DND-41 (cell line): ENCODE results near the gene CC2D2B.

Experiments
- EZH2 ChIP-seq: IDR thresholded peaks from 3 replicates; pipeline ENCODE4 v1.6.1; 2012; ENCODE audit warnings: borderline replicate concordance, low read depth, mild to moderate bottlenecking, moderate library complexity, low read length, inconsistent platforms; ENCODE audit not compliant: severe bottlenecking
- TF ChIP-seq, protein P1 (sequence below): IDR thresholded peaks from 2 replicates; pipeline ENCODE4 v1.5.1; 2012; ENCODE audit warnings: borderline replicate concordance, low read length, moderate library complexity, mild to moderate bottlenecking; ENCODE audit not compliant: poor library complexity, severe bottlenecking; ENCODE audit errors: extremely low read depth

DNA sequence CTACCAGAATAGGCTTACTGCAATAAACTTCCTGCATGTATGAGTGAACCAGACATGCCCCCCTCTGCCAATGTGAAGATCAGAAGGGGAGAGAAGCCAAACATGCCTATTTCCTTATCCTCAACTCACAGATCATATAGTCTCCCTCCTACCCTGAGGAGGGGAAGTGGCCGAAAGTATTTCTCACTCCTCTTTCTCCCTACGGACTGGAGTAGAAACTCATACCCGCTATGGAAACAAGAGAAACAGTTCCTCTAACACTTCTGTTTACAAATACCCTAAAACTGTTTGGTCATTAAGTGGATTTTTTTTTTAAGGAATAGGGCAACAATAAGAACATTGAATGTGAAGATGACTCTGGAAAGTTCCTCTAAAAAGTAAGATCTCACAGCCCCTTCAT, 167.0 kb downstream of the CC2D2B start:
- TF ChIP-seq, protein P1, sequence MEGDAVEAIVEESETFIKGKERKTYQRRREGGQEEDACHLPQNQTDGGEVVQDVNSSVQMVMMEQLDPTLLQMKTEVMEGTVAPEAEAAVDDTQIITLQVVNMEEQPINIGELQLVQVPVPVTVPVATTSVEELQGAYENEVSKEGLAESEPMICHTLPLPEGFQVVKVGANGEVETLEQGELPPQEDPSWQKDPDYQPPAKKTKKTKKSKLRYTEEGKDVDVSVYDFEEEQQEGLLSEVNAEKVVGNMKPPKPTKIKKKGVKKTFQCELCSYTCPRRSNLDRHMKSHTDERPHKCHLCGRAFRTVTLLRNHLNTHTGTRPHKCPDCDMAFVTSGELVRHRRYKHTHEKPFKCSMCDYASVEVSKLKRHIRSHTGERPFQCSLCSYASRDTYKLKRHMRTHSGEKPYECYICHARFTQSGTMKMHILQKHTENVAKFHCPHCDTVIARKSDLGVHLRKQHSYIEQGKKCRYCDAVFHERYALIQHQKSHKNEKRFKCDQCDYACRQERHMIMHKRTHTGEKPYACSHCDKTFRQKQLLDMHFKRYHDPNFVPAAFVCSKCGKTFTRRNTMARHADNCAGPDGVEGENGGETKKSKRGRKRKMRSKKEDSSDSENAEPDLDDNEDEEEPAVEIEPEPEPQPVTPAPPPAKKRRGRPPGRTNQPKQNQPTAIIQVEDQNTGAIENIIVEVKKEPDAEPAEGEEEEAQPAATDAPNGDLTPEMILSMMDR, result no peak
- TF ChIP-seq EZH2, result no peak
